PC-3 (cell line): Measurements from ENCODE around the gene C1orf210.

Experiments
- EZH2phosphoT487 ChIP-seq: fragments of 300-600 bp; sonication (generic); IDR thresholded peaks from 2 replicates; pipeline ENCODE4 v1.6.1; 2018; ENCODE audit warnings: mild to moderate bottlenecking, antibody characterized with exemption, low read length, borderline replicate concordance
- TF ChIP-seq, protein P1 (sequence below): fragments of 300-600 bp; sonication (generic); conservative IDR thresholded peaks from 2 replicates; pipeline ENCODE4 v1.5.1; 2017; ENCODE audit warnings: antibody characterized with exemption, low read depth, mild to moderate bottlenecking, low read length

DNA sequence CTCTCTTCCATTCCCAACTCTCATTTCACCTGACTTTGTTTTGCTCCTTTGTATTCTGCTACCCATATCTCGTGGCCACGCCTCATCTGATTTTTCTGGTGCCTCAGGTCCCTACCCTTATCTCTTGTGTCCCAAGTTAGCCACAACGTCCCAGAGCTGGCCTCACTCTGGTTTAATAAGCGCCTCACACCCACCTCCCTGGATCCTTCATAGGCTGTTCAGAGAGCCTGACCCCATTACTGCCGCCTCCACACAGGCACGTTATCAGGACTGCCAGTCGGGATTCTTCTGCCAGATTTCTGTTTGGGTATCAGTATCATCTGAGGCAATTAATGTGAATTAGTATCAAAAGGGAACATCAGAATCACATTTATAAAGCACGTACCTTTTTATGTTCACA, 50.3 kb downstream of the C1orf210 start:
- TF ChIP-seq, protein P1, sequence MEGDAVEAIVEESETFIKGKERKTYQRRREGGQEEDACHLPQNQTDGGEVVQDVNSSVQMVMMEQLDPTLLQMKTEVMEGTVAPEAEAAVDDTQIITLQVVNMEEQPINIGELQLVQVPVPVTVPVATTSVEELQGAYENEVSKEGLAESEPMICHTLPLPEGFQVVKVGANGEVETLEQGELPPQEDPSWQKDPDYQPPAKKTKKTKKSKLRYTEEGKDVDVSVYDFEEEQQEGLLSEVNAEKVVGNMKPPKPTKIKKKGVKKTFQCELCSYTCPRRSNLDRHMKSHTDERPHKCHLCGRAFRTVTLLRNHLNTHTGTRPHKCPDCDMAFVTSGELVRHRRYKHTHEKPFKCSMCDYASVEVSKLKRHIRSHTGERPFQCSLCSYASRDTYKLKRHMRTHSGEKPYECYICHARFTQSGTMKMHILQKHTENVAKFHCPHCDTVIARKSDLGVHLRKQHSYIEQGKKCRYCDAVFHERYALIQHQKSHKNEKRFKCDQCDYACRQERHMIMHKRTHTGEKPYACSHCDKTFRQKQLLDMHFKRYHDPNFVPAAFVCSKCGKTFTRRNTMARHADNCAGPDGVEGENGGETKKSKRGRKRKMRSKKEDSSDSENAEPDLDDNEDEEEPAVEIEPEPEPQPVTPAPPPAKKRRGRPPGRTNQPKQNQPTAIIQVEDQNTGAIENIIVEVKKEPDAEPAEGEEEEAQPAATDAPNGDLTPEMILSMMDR, result no peak
- no peak for TF ChIP-seq EZH2phosphoT487
